K562 (cell line): ENCODE data around the gene C1orf167. TPM values are rescaled to one million over a fixed set of nuclear protein-coding genes. Genes with fewer than 3 reads are reported as not detected.

Experiments used
- ATAC-seq: fragments of 200-7000 bp; cut with Tn5 transposase; 3 replicates; pipeline ENCODE4 v1.9.1; 2020; ENCODE audit warnings: moderate library complexity
- BruUV-seq: library from RNA; stranded (reverse); fragments of 400-500 nt; replicated peaks from 2 replicates; lab custom pipeline; 2021; lab: Mats Ljungman, UMichigan
- CTCF ChIA-PET: fragments of 300-600 bp; formaldehyde crosslinking; extraction: SDS; loops from one replicate; lab custom pipeline; 2021; ENCODE audit warnings: low intra/inter-chr PET ratio; lab: Yijun Ruan, JAX
- POLR2A ChIA-PET: fragments of 300-600, 350-650 bp; sonication (Branson Sonifier 250); formaldehyde crosslinking; extraction: SDS; loops from one replicate; lab custom pipeline; 2021; ENCODE audit warnings: antibody characterized with exemption, inconsistent platforms; lab: Yijun Ruan, JAX
- DNase-seq, 4 experiments: peaks; one replicate each; pipeline versions ENCODE4 v3.0.0 to v3.0.0-alpha.2; 2011 to 2018; ENCODE audit warnings: low spot score in 3 of 4, mixed read lengths in 3 of 4; ENCODE audit errors: extremely low read depth in 1 of 4
- FAIRE-seq: peaks from 2 replicates; lab custom pipeline; 2011; peaks lifted over from hg19 to GRCh38; lab: Jason Lieb, UNC
- H2AFZ ChIP-seq: 2 replicates; pipeline ENCODE4 v1.6.0; 2011; ENCODE audit warnings: low read depth, low read length, control low read depth, inconsistent platforms
- H3K27ac ChIP-seq: fragments of 200-600 bp; 3 replicates; pipeline ENCODE4 v1.8.0; 2011; ENCODE audit warnings: low read depth, mild to moderate bottlenecking, control low read depth, inconsistent platforms, low read length, moderate library complexity, mixed read lengths; ENCODE audit errors: extremely low read depth
- H3K27me3 ChIP-seq, 2 experiments: fragments of 300-600 bp in 1 of 2; 2 replicates in 1 of 2; 3 replicates in 1 of 2; pipeline versions ENCODE4 v1.6.0 to v1.8.0; 2011; ENCODE audit warnings: inconsistent platforms in 2 of 2, low read length in 2 of 2, mild to moderate bottlenecking in 1 of 2, mixed read lengths in 1 of 2, moderate library complexity in 1 of 2; ENCODE audit not compliant: control insufficient read depth in 2 of 2, insufficient read depth in 2 of 2
- H3K36me3 ChIP-seq: fragments of 300-600 bp; 3 replicates; pipeline ENCODE4 v1.8.0; 2011; ENCODE audit warnings: mild to moderate bottlenecking, low read length, inconsistent platforms; ENCODE audit not compliant: control insufficient read depth, insufficient read depth
- H3K4me1 ChIP-seq, 2 experiments: fragments of 200-600 bp in 1 of 2; replicated peaks in 1 of 2; 2 replicates in 1 of 2; 3 replicates in 1 of 2; pipeline versions ENCODE4 v1.5.1 to v1.8.0; 2011; ENCODE audit warnings: inconsistent platforms in 2 of 2, low read length in 2 of 2, mild to moderate bottlenecking in 1 of 2, mixed read lengths in 1 of 2, moderate library complexity in 1 of 2; ENCODE audit not compliant: control insufficient read depth in 2 of 2, insufficient read depth in 2 of 2
- H3K4me2 ChIP-seq: 2 replicates; pipeline ENCODE4 v1.6.1; 2011; ENCODE audit warnings: low read length, control low read depth, inconsistent platforms, mixed read lengths; ENCODE audit not compliant: insufficient read depth
- H3K4me3 ChIP-seq: fragments of 200-600 bp; sonication (generic), shearing (Covaris generic); 2 replicates; pipeline ENCODE4 v1.5.1; 2016; ENCODE audit warnings: control low read depth, inconsistent platforms
- H3K79me2 ChIP-seq: fragments of 200-600 bp; 3 replicates; pipeline ENCODE4 v1.8.0; 2011; ENCODE audit warnings: low read length, inconsistent platforms; ENCODE audit not compliant: control insufficient read depth, insufficient read depth
- H3K9ac ChIP-seq, 2 experiments: 2 replicates each; pipeline versions ENCODE4 v1.6.0 to v1.6.1; 2011; ENCODE audit warnings: low read depth in 2 of 2, low read length in 2 of 2, control low read depth in 1 of 2, inconsistent platforms in 1 of 2, mild to moderate bottlenecking in 1 of 2, mixed read lengths in 1 of 2; ENCODE audit not compliant: insufficient read depth in 1 of 2
- H3K9me1 ChIP-seq: one replicate; pipeline ENCODE4 v1.6.0; 2011; ENCODE audit warnings: inconsistent platforms, mild to moderate bottlenecking, low read length, moderate library complexity; ENCODE audit not compliant: control insufficient read depth, insufficient read depth
- H3K9me3 ChIP-seq: replicated peaks from 2 replicates; pipeline ENCODE4 v1.5.1; 2011; ENCODE audit warnings: low read depth, low read length, inconsistent platforms; ENCODE audit not compliant: control insufficient read depth, insufficient read depth
- H4K20me1 ChIP-seq: replicated peaks from 2 replicates; pipeline ENCODE4 v1.6.1; 2011; ENCODE audit warnings: low read length, inconsistent platforms, mixed read lengths; ENCODE audit not compliant: control insufficient read depth, insufficient read depth
- CBFA2T3 ChIP-seq: fragments of 450-650 bp; IDR thresholded peaks from 2 replicates; pipeline ENCODE4 v1.6.1; 2017
- SETDB1 ChIP-seq: IDR thresholded peaks from one replicate; pipeline ENCODE4 v1.6.1; 2012; ENCODE audit warnings: low read length, control low read depth, inconsistent platforms
- ZBTB11 ChIP-seq, 3 experiments: fragments of 200-800 bp in 1 of 3; fragments of 250-450 bp in 1 of 3; fragments of 450-650 bp in 1 of 3; sonication (Bioruptor Pico) in 1 of 3; sonication (Bioruptor generic) in 1 of 3; formaldehyde crosslinking in 1 of 3; IDR thresholded peaks; 2 replicates each; pipeline versions ENCODE4 v1.6.1 to v1.8.0; 2016 to 2022; ENCODE audit warnings: mild to moderate bottlenecking in 2 of 3, missing genetic modification characterization in 2 of 3, missing compliant biosample characterization in 1 of 3, moderate library complexity in 1 of 3
- ZFP1 ChIP-seq: fragments of 450-650 bp; formaldehyde crosslinking; IDR thresholded peaks from 2 replicates; pipeline ENCODE4 v1.4.0; 2020; ENCODE audit warnings: mild to moderate bottlenecking, mixed read lengths
- WGBS: fragments of 100-300 bp; shearing (Covaris generic); methylation state at CpG from one replicate; pipeline ENCODE4 v1.1.6; 2016; ENCODE audit warnings: low coverage, mixed read lengths; ENCODE audit not compliant: insufficient coverage; ENCODE audit errors: missing lambda C conversion rate; 5-methylcytosine and 5-hydroxymethylcytosine counted together
- in situ Hi-C: fragments of 300-500 bp; cut with MboI; formaldehyde crosslinking; loops from 4 replicates; pipeline ENCODE4 v1.15.0; 2018; ENCODE audit warnings: inconsistent platforms, mixed read lengths
- intact Hi-C: fragments of 100-400 bp; cut with micrococcal nuclease; formaldehyde crosslinking; loops from 2 replicates; pipeline ENCODE4 v1.14.2; 2022
- polyA plus RNA-seq, 8 experiments: library from polyadenylated mRNA; depleted of rRNA in 4 of 8; stranded (reverse) in 5 of 8; unstranded in 3 of 8; fragments of >200 nt; fragmentation: Nextera tagmentation in 2 of 8; fragmentation: Illumina TruSeq in 1 of 8; extraction: Ambion mirVana in 2 of 8; extraction: Trizol in 1 of 8; gene quantifications; 2 replicates each; pipeline versions ENCODE4 v1.2.1 to v1.2.3, GENCODE V29; 2011 to 2014; ENCODE audit warnings: inconsistent platforms in 1 of 8, missing spikeins in 1 of 8
- total RNA-seq, 7 experiments: library from RNA; depleted of rRNA in 6 of 7; stranded (reverse); fragments of >200 nt in 6 of 7; fragmentation: Illumina TruSeq in 2 of 7; extraction: Trizol in 2 of 7; gene quantifications; 2 replicates each; pipeline versions ENCODE4 v1.2.1 to v1.2.3, GENCODE V29; 2011 to 2021; ENCODE audit warnings: low replicate concordance in 1 of 7

Gene C1orf167
- total and polyA plus RNA-seq, 9 of the 15 experiments (the other 6 are each of a cell fraction or from before 2014, with no cell fraction given), result 0.22 to 0.86 (median 0.31) TPM; not detected in 2

GRCh38 chr1:11838349-11839272 is 76.6 kb downstream of the C1orf167 start:
- in situ Hi-C loops, result no loop called here
- no peaks in the 10 kb centered on the region for H3K79me2 ChIP-seq
- TF ChIP-seq ZFP1 (CRISPR knock-in tag) (no peak), SETDB1 (no peak), CBFA2T3 (no peak), ZBTB11 (CRISPR knock-in tag; IDR thresholded peaks at IDR 0.05) (no peak)

More at GRCh38 chr1:11838349-11839272, 76.6 kb downstream of the C1orf167 start:
- no peaks in the 10 kb centered on the region for H3K27me3 ChIP-seq
- DNase-seq, result peak; percentile 87 to 92 (median 89)
- no peak overlapping the region; the same call in 1 of the 2 replicates for H2AFZ ChIP-seq
- peaks cover 29 to 47% of the 10 kb centered on the region in 2 experiments for H3K4me1 ChIP-seq
- WGBS, result 58% methylated on average over 40 of the region's 40 CpGs
- H3K4me3 ChIP-seq, result no peak overlapping the region
- 0 out of 4 replicates have a peak overlapping the region, but pooled peaks of 1 of the 2 experiments have one; percentile 0 for H3K9ac ChIP-seq
- H3K9me3 ChIP-seq, result no peaks in the 10 kb centered on the region
- H3K4me2 ChIP-seq, result no peak overlapping the region
- peak; percentile 85 for ATAC-seq
- peaks cover 89% of the 10 kb centered on the region for H3K36me3 ChIP-seq
- no TSS peak for BruUV-seq
- intact Hi-C loops, result loop anchor here (1.0 to 2.0 kb wide), 3 partner anchors 56 to 192 kb away; no protein-coding TSS in a partner anchor
- H4K20me1 ChIP-seq, result no peaks in the 10 kb centered on the region; the same call in 1 of the 2 replicates
- POLR2A ChIA-PET, result interaction anchor here (0.6 to 14.0 kb wide), 13 partner anchors 10 to 199 kb away, joined by 3 to 304 read pairs (median 4); partner anchors contain the start of gene PLOD1
- no peaks in the 10 kb centered on the region for H3K9me1 ChIP-seq
- no peak overlapping the region; the same call in 2 of the 3 replicates for H3K27ac ChIP-seq
- peak; percentile 88 for FAIRE-seq
- CTCF ChIA-PET, result interaction anchor here (0.6 to 4.7 kb wide), 9 partner anchors 10 to 163 kb away, joined by 3 to 93 read pairs (median 4); no protein-coding TSS in a partner anchor
